ENCODE measurements around the gene LHX8.

LHX8 gene

GRCh38 chr1:75170011-75170410, 35.8 kb downstream of the LHX8 start:
- no peak for TF ChIP-seq CTCF (IDR thresholded peaks at IDR 0.05)

GRCh38 chr1:75170981-75171380, 36.8 kb downstream of the LHX8 start:
- TF ChIP-seq CTCF (IDR thresholded peaks at IDR 0.05) = no peak

- no peak for TF ChIP-seq CTCF (IDR thresholded peaks at IDR 0.05)
Measured at GRCh38 chr1:75171876-75172275, 37.7 kb downstream of the LHX8 start.

GRCh38 chr1:75172556-75172955, 38.4 kb downstream of the LHX8 start:
- no peak for TF ChIP-seq CTCF (IDR thresholded peaks at IDR 0.05)

- no peak for TF ChIP-seq CTCF (IDR thresholded peaks at IDR 0.05)
Measured at GRCh38 chr1:75174031-75174760, 40.0 kb downstream of the LHX8 start.

GRCh38 chr1:75188892-75189291, 54.7 kb downstream of the LHX8 start:
- TF ChIP-seq CTCF (IDR thresholded peaks at IDR 0.05) = no peak

GRCh38 chr1:75198163-75198562, 64.0 kb downstream of the LHX8 start:
- no peak for TF ChIP-seq CTCF (IDR thresholded peaks at IDR 0.05)

GRCh38 chr1:75198761-75199160, 64.6 kb downstream of the LHX8 start:
- no peak for TF ChIP-seq CTCF (IDR thresholded peaks at IDR 0.05)

All from LNCAP (cell line).